Medulla oblongata (tissue), 1 donor: ENCODE measurements around the gene ADGRB3.
A peak's percentile ranks its signal among the peaks of the same experiment; 100 is the strongest.

Experiments used
- DNase-seq: peaks from one replicate; pipeline ENCODE4 v3.0.0-alpha.2; 2015; ENCODE audit errors: extremely low spot score

ADGRB3 gene

DNA sequence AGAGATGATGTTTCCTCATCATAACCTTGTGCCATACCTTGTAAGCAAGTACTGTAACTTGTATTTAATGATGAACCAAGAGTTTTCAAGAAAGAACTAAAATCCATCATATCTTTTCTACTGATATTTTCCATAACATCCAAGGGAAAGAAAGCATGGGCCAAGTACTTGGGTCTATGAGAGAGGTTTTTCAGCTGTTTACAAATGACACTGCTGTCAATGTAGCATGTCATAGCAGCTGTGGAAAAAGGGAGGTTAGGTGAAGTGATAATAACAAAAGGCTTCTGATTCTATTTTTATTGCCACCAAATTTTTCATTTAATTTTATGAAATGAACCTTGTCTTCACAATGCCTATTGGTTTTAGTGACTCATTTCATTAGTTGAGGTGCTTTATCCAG, 679.4 kb downstream of the ADGRB3 start:
- no peak for DNase-seq

GRCh38 chr6:69331886-69332285, 696.8 kb downstream of the ADGRB3 start:
- DNase-seq, result no peak

DNA sequence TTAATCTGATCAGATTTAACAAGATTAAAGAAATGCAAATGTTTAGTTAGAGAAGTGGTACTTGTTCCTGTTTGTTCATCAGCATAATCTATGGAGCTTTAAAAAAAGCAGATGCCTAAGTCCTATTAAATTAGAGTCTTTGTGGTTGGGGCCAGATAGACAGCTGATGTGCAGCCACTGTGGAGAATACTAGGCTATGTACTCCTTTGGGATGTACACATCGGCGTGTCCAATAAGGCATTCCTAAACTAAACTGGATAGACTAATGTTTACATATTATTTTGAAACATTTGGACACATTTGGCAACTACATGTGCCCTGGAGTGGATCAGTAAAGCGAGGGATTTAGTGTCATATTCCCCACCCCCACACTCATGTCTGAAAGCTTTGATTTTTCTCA, 702.2 kb downstream of the ADGRB3 start:
- DNase-seq, result no peak

DNA sequence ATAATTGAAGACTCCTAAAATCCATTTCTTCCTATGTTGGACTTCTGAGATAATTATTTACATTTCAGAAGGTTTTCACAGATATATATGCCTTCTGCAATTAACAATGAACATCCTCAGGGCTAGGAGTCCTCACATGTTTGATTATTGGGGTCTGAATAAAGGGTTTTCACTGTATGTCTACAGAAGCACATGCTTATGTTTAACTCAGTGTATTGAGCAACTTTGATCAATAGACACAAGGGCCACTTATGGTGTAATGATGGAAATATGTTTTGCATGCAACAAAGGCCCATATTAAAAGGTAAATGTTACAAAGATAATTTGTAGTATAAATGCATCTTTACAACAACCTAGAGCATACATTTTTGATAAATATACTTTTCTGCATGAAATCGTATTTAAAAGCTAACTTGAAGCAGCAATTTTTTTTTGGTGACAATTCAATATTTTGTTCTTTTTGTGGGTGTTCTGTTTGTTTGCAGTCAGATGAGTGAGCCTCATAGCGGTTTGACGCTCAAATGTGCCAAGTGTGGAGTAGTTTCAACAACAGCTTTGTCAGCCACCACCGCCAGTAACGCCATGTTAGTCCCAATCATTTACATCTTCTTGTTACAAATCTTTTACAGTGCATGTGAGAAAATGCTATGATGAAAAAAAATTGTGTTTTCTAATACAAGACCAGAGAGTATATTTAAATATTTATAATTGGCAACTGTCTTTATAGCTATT, 703.5 kb downstream of the ADGRB3 start:
- DNase-seq, result no peak

- DNase-seq, result no peak
Observed at GRCh38 chr6:69339163-69339550, 704.1 kb downstream of the ADGRB3 start.

DNA sequence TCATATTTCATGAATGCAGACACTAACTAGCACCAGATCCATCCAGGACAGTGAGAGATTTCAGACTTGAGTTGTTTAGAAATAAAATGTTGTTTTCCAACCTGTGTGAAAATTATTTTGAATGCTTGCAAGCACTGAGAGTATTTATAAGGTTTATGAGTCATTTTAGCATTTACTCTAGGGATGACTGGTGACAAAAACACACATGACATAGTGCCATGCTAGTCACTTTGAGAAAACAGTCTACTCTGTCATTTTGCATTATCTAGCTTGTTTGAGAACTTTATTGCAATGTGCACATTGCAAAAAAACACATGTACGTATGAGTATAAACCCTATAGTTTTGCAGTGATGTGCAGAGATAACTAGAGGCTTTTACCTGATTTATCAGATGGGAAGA, 705.1 kb downstream of the ADGRB3 start:
- no peak for DNase-seq

- DNase-seq, result peak; percentile 60
Observed at GRCh38 chr6:69343851-69344250, 708.8 kb downstream of the ADGRB3 start.

DNA sequence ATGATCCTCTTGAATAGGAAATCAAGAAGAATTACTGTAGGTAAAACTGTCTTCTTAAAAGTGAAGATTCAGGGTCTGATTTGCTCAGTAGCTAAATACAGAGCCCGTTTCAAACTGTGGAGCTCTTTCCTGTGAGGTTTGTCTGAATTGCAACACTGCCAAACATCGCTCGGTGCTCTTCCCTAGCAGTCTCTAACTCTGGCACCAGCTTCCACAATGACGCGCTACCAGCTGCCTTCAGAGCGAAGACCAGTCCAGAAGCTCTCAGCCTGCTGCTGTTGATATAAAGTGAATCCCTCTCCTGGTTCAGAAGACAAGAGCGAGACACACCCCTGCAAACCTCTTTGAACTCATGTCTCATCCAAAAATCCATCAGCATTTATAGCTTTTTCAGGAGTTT, 714.7 kb downstream of the ADGRB3 start:
- DNase-seq, result peak; percentile 86

DNA sequence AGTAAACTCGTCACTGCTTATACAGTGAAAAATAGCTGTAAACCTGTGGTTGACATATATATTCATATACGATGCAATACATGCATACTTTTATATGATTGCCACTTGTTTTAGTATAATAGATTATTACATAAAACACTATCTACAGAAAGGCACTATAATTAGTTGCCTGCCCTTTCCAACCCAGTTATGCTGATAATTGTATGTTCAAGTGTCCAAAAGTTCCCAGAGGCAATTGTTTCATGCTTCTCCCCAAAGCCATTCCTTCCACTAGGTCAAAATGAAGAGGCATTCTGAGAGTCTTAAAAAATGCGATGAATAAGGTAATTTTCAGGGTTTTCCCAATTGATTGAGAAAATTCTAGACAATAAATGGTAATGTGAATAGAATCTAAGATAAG, 727.1 kb downstream of the ADGRB3 start:
- DNase-seq, result no peak

GRCh38 chr6:69366831-69367230, 731.7 kb downstream of the ADGRB3 start:
- DNase-seq, result no peak

GRCh38 chr6:69368613-69369012, 733.5 kb downstream of the ADGRB3 start:
- DNase-seq, result no peak

DNA sequence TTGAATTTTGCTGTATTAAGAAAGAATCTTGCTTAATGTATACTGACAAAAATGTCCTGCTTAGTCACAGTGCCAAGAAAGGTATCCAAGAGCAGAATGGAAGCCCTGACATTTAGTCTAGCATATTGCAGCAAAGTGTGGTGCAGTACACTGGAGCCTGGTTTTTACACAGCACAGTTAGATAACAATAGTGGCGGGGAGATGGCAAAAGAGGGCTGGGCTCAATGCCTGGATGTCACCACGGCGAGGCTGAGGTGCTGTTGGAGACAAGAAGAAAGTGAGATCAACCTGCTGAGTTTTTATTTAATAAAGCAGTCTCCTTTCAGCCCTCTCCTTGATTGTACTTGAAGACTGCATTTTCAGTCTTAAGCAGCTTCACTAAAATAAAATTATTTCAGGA, 735.7 kb downstream of the ADGRB3 start:
- DNase-seq, result no peak

DNA sequence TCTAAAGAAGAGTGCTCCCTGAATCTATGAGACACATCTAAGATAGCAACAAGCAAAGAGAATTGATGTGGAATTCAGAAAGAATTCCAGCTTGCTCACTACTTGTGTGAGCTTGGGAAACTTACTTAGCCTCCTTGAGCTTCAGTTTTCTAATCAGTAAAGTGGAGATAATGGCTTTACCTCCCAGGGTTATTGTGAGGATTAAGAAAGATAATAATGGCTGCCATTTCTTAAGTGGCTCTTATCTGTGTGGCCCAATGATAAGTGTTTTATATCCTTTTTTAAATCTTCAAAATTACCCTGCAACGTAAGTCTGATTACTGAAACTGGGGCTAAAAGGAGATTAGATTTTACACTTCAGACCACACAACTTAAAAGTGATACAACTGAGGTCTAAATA, 743.2 kb downstream of the ADGRB3 start:
- DNase-seq, result no peak

GRCh38 chr6:69379518-69379917, 744.4 kb downstream of the ADGRB3 start:
- no peak for DNase-seq

- no peak for DNase-seq
Observed at GRCh38 chr6:69383627-69384026, 748.5 kb downstream of the ADGRB3 start.

GRCh38 chr6:69386426-69386825, 751.3 kb downstream of the ADGRB3 start:
- no peak for DNase-seq

DNA sequence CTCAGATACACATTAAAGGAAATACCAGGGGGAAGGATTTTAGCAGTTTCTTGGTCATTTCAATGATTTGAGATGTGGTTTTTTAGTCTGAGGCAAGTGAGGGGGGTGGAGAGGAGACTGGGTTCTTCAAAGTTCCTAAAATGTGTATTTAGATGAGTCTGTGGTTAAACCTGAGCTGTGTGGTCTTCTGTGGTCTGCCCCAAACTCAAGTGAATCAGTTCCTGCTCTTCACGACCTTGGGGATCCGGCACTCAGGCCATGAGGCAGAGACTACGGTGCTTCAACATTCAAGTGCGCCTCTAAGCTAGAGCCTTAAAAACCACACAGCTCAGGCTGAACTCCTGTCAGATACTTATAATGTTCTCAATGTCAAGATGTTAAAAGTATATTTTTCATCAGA, 755.0 kb downstream of the ADGRB3 start:
- DNase-seq, result no peak

- no peak for DNase-seq
Observed at GRCh38 chr6:69391106-69391505, 756.0 kb downstream of the ADGRB3 start.

- DNase-seq, result no peak
Observed at GRCh38 chr6:69392745-69393144, 757.7 kb downstream of the ADGRB3 start.

DNA sequence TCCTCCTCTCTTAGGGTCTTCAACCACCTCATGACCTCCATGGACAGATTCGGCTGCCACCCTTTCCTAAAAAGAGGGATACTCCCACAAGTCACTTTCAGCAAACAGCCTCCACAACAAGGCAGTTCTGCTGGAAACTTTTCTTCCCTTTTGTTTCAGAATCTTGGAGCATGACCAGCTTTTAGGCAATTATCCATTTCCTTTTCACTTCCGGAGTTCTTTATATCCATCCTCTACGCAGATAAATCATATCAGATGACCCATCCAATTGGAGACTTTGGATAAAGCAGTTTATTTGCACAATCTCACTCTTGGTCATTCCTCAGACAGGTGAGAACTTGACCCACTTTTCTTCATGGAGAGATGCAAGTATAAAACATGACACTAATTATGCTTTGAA, 763.2 kb downstream of the ADGRB3 start:
- no peak for DNase-seq

DNA sequence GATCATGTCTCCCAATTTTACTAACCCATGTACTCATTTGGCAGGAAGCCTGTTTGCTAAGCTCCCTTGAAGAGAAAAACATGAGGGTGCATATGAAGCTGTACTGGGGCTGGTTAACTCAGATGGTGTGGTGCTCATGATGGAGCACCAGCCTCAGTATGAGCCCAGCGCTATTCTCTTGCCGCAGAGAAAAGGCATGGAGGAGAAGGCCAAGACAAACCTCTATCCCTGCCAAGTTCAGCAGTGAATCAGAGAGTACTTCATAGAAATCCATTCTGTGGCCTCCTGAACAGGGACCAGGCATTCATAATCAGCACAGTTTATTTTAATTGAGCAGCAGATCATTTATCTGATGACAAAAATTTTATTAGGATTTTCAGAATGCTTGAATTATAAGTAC, 763.6 kb downstream of the ADGRB3 start:
- DNase-seq, result peak; percentile 58

DNA sequence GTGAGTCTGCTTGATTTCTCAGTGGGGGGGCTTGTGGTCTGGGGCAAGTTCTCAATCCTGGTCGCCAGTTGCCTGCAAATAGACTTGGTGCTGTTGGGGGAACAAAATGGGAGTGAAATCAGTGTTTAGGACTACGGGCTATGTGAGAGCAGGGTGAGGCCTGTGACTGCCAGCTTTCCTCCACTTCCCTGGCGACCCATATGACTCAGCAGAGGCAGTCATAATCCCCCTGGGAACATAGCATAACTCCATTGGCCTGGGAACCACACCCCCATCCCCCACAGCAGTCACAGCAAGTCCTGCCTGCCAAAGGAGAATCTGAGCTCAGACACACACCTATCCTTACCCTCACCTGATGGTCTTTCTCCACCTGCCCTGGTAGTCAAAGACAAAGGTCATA, 773.8 kb downstream of the ADGRB3 start:
- no peak for DNase-seq

GRCh38 chr6:69416776-69417175, 781.7 kb downstream of the ADGRB3 start:
- DNase-seq, result peak; percentile 15

DNA sequence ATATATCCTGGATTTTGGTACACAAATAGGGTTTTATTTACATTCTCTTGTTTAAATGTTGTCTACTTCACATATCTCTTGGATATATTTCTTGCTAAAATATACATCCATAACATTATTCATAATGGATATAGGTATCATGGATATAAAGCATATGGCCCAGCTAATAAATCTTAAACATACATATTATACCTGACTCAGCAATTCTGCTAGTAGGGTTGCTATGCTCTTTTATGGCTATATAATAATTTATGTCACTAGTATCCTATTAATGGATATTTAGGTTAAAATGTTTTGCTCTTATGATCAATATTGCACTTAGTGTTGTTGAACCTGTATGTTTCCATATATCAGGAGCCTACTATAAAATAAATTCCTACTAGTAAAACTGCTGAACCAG, 786.2 kb downstream of the ADGRB3 start:
- DNase-seq, result no peak
